GM19328 (cell line): Measurements from ENCODE around the gene SV2C.
"Not testable (repeated sequence)": the region's sequence is repeated elsewhere in the genome, so short reads cannot be mapped to it uniquely, and the experiment has no call there.

ENCODE experiments used
- ATAC-seq: cut with Tn5 transposase; IDR thresholded peaks from one replicate; pipeline ENCODE4 v1.9.1; 2021; ENCODE audit warnings: mild to moderate bottlenecking, moderate library complexity; ENCODE audit not compliant: unreplicated experiment

SV2C gene

DNA sequence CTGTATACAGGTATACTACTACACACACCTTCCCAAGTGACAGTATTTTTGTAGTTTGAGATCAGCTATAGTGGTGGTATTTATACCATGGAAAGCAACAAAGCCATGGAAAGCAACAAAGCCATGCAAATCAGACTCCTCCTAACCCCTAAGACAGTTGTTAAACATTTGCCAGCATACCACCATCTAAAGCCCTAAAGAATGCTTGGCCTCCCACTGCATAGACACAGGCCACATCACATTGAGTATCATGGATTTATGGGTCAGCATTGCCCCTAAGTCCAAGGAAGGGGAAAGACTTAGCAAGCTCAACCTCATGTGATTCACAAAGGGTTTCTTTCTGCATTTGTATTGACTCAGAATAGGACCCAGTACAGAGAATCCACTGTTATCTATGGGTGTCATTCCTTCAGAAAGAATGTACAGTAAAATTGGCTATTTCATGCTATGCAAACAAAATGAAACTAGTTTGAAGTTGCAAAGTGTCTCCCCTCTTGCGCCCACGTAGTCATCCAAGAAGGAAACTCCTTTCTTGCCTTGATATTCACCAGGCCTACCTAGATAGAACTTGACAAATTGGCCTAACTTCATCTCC lies 249.5 kb downstream of the SV2C start:
- no peak for ATAC-seq

- ATAC-seq = no peak
Measured at GRCh38 chr5:76333571-76333970, 250.4 kb downstream of the SV2C start.

DNA sequence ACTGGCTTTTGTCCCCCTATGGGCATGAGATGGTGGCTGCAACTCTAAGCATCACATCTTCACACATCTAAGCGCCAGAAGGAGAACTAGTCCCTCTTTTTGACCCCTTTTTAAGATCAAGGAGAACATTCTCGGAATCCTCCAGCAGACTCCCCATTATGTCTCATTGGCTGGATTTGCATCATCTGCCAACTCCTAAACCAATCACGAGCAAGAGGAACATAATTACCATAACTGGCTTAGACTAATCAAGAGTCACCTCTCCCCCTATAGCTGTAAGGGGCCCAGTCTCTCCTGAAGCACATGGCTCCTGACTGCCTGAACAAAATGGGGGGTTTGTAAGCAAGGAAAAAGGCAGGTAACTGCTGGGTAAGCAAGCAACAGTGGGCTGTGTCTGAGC lies 251.4 kb downstream of the SV2C start:
- ATAC-seq = no peak

- ATAC-seq = not testable (repeated sequence)
Measured at GRCh38 chr5:76335451-76335850, 252.3 kb downstream of the SV2C start.

- not testable (repeated sequence) for ATAC-seq
Measured at GRCh38 chr5:76336253-76336809, 253.1 kb downstream of the SV2C start.

GRCh38 chr5:76337953-76338451 lies 254.8 kb downstream of the SV2C start:
- no peak for ATAC-seq

DNA sequence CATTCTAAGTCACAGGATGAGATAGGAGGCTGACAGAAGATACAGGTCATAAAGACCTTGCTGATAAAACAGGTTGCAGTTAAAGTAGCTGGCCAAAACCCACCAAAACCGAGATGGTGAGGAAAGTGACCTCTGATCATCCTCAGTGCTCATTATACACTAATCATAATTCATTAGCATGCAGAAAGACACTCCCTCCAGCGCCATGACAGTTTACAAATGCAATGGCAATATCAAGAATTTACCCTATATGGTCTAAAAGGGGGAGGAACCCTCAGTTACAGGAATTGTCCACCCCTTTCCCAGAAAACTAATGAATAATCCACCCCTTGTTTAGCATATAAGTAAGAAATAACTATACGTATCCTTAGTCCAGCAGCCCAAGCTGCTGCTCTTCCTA lies 256.7 kb downstream of the SV2C start:
- no peak for ATAC-seq

DNA sequence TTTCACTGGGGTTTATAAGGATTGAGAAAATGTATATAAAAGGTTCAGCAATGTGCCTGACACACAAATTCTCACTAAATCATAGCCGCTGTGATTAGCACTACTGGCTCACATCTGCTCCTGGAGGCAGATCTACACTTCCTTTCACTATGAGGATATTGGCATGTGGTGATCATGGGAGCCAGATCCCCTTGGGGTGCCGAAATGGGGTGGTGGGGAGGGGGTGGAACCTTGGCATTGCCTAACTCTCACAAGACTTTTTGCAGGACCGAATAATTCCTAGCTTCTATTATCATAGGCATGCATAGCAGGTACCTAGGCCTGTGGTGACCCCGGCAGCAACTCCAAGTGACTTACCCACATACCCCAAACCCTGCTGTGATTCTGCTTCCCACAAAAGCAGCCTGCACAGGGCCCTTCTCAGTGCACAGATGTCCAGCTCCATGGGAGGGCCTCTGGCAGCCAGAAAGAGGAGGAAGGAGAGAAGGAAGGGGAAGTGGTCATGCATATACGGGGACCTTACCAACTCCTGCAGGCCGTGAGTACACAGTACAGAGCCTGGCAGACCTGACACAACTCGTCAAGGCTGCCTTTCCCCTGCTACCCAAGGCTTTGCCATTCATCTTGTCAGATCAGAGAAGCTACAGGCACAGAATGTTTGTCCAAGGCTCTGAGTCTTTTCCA lies 258.6 kb downstream of the SV2C start:
- ATAC-seq = no peak

DNA sequence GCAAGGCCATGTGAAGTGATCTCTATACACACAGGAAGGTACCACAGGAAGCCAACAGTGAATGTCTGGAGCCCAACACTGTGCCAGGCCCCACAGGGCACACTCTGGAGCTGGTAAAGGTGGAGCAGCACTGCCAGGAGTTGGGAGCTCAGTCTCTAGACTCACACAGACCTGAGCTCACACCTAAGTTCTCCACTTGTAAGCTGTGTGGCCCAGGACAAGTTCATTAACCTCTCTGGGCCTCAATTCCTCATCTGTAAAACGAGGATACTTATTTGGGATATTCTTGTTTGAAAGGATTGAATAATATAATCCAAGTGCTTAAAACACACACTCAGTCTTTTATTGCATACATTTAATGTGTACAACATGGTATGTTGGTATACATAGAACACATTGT lies 259.3 kb downstream of the SV2C start:
- no peak for ATAC-seq

DNA sequence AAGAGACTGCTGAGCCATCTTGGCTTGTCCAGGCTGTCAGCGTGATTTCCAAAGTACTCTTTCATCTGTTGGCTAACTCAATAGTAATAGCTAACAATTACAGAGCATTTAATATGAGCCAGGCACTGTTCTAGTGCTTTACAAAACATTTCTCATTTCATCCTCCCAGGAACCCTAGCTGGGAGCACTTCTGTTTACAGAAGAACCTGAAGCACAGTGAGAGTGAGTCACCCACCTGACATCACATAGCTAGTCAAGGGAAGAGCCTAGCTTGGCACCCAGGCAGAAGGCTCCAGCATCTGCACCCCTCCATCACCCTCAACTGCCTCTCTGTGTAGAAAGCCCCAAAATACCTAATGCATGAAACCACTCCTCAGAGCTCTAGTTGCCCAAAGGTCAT lies 262.4 kb downstream of the SV2C start:
- ATAC-seq = no peak

GRCh38 chr5:76351176-76351575 lies 268.0 kb downstream of the SV2C start:
- peak; percentile 24 for ATAC-seq

- ATAC-seq = peak; percentile 100
Measured at GRCh38 chr5:76351577-76351976, 268.4 kb downstream of the SV2C start.

GRCh38 chr5:76356887-76357286 lies 273.7 kb downstream of the SV2C start:
- ATAC-seq = no peak

GRCh38 chr5:76363352-76364225 lies 280.4 kb downstream of the SV2C start:
- no peak for ATAC-seq

DNA sequence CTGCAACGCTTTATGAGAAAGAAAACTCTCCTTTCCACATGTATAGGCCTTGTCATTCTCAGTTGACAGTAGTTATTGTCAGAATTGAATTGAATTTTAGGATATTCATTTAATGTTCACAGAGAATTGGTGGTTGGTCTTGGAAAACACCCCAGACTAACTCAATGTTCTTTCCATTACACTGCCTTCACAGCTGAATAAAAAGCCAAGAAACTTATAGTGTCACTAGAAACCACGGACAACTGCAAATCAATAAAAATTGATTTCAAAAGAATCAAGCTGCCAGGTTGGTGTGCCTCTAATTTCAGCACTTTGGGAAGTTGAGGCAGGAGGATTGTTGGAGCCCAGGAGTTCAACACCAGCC lies 281.0 kb downstream of the SV2C start:
- no peak for ATAC-seq

DNA sequence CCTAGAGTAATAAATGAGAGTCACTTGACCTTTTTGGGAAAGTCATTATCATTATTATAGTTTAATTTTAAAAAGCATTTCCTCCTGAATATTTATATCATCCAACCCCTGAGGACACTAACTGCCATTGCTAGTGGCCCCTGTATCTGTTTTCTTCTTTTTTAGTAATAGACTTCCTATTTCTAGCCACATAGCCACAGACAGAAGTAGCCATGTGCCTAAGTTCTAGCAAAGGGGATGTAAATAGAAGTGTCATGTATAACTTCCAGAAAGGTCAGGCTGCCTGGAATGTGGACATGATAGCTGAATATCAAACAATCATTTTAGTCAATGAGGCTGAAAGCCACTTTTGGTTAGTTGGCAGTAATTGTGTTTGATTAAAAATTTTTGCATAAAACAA lies 282.4 kb downstream of the SV2C start:
- no peak for ATAC-seq

DNA sequence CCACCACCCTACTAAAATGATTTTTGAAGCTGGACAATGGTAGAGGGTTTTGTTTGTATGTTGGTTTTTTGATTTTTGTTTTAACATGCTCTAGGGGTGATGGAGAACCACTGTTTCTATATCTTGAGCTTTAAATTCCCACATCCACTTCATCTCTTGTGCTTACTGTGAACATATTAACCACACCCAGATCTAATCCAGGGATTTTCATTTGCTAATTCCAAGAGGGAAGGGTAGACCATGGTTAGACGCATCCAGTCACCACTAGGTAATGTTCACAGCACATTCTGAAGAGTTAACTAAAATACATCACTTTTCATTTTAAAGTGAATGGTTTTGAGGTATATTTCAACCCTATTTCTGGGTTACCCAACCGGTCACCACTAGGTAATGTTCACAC lies 283.4 kb downstream of the SV2C start:
- ATAC-seq = no peak

DNA sequence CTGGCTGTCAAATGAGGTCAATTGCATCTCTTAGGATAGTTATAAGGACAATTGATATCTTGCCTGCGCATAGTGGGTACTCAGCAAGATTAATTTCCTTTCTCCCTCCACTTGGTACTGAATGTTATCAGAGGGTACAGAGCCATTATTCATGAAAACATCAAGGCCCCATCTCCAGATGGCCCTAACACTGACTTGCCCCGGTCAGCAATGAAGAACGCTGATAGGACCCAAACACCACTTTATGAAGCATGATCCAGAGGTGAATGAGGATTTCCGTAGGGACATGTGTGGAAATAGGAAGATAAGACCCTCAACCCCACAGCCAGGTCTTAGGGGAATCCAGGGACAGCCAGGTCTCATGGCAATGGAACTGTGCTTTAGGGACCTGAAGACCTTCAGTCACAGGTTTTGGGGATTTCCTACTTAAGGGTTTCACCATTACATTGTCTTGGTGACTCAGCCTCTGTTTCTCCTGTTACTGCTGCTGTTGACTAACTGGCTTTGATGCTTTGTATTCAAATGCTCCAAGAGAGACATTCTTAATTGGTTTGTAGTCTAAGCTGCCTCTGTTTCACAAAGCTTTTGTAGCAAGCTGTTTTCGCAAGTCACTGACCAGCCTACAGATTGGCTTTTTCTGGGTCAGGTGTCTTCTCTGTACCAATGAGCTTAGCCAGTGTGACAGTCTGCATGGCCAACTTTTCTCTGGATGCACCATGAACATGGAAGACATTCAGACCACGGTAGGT lies 284.6 kb downstream of the SV2C start:
- no peak for ATAC-seq

GRCh38 chr5:76368941-76369340 lies 285.8 kb downstream of the SV2C start:
- no peak for ATAC-seq

- ATAC-seq = not testable (repeated sequence)
Measured at GRCh38 chr5:76369668-76370067, 286.5 kb downstream of the SV2C start.

GRCh38 chr5:76371960-76372322 lies 288.8 kb downstream of the SV2C start:
- ATAC-seq = no peak
